GM10266 (cell line): ENCODE results near the gene KCNMB4.

ENCODE experiments used
- DNase-seq: peaks from one replicate; pipeline ENCODE4 v3.0.0; 2012; ENCODE audit errors: extremely low spot score
- TF ChIP-seq, protein P1 (sequence below): IDR thresholded peaks from 2 replicates; pipeline ENCODE4 v1.5.1; 2012; ENCODE audit warnings: mild to moderate bottlenecking, low read depth; ENCODE audit not compliant: control insufficient read depth, insufficient read depth; ENCODE audit errors: missing control alignments

The KCNMB4 gene

DNA sequence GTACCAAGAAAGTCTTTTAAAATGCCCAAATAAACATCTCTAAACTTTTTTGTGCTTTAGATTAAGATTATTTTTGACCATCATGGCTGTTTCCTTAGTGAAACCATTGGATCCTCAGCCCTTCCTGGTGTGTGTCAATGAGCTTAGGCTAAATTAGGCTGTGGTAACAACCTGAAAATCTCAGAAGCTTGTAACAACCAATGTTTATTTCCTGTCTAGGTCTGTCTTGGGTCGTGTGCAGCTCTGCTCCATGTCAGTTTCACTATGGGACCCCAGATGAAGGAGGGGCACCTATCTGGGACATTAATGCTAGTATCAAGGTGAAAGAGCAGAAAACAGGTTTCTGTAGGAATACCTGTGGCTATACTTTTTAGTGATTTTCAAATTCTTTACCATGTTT lies 49.9 kb downstream of the KCNMB4 start:
- DNase-seq = no peak
- TF ChIP-seq, protein P1, sequence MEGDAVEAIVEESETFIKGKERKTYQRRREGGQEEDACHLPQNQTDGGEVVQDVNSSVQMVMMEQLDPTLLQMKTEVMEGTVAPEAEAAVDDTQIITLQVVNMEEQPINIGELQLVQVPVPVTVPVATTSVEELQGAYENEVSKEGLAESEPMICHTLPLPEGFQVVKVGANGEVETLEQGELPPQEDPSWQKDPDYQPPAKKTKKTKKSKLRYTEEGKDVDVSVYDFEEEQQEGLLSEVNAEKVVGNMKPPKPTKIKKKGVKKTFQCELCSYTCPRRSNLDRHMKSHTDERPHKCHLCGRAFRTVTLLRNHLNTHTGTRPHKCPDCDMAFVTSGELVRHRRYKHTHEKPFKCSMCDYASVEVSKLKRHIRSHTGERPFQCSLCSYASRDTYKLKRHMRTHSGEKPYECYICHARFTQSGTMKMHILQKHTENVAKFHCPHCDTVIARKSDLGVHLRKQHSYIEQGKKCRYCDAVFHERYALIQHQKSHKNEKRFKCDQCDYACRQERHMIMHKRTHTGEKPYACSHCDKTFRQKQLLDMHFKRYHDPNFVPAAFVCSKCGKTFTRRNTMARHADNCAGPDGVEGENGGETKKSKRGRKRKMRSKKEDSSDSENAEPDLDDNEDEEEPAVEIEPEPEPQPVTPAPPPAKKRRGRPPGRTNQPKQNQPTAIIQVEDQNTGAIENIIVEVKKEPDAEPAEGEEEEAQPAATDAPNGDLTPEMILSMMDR = no peak

DNA sequence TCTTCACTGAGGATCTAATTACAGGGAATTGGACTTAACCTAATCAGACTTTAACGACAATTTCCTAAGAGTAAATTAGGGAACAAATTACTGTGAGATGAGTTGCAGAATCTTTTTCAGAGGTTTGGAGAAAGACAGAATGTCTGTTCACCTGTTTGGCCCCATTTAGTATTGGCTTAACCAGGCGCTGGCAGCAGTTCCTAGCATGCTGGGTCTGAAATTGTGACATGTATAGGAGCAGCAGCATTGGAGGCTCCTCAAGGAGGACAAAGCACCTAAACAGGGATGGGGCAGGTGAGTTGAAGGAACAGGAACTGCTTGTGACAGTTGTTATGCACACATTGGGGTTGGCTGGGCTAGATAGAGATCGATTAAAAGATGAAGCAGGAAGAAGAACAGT lies 51.0 kb downstream of the KCNMB4 start:
- TF ChIP-seq, protein P1 = no peak
- DNase-seq = no peak

DNA sequence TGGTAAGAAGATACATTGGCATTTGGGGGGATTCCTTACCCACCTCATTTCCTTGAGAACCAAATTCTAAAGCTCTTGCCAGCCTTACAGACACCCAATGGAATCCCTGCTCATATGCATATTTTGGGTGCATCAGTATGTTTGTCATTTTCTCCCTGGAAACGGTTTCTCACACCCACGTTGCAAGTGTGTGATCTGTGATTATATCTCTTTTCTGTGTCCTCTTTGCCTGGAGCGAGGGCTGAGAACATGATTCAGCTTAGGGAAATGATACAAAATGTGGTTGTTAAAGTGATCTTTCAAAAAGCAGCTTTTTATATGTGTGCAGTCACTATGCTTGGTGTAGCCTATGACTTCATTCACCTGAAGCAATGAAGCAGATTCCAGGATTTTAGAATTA lies 52.0 kb downstream of the KCNMB4 start:
- no peak for DNase-seq
- TF ChIP-seq, protein P1 = no peak

DNA sequence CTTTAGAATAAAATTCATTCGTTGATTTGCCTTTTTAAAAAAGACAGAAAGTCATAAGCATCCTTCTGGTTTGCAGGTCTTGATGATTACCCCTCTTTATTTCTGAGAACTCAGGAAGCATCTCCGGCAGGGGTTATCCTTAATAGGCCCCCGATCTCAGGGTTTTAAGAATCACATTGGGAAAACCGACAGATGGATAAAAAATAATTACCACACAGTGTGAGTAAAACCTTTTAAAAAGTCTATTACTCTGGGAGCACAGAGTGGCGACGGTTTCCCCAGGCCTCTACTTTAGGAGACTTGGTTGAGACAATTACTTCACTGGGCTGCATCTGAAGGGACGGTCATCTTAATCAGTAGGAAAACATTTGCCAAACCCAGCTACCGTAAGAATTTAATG lies 56.5 kb downstream of the KCNMB4 start:
- TF ChIP-seq, protein P1 = no peak
- no peak for DNase-seq

DNA sequence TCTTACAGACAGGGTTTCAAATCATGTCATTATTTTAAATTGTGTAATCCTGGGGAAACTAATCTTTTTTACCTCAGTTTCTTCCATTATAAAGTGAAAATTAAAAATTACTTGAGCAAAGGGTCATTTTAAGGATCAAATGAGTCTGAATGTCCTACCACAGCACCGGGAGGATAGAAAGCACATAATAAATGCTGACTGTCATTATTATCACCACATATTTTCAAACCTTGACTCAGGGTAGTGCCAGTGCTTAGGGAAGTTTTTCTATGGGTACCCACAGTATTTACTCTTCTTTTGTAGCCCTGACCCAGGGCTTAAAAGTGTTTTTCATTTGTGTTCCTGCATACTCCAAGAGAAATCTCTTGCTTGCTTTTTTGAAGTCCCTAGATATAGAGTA lies 60.5 kb downstream of the KCNMB4 start:
- TF ChIP-seq, protein P1 = no peak
- no peak for DNase-seq

DNA sequence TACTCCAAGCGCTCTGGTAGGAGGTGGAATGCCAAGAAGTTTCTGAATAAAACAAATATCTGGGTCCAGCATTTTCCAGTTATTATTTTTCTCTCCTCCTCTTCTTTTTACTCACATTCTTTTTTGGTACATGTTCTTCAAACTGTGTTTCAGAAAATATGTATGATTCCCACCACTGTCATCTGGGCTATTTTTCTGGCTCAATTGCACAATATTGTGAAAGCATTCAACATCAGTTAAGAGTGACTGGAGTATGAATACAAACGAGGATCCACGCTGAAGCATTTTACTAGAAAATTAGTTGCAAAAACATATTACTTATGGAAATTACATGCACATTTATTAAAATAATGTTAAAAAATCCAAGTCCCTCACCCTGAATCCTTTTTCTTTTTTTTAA lies 61.5 kb downstream of the KCNMB4 start:
- DNase-seq = no peak
- TF ChIP-seq, protein P1 = no peak

DNA sequence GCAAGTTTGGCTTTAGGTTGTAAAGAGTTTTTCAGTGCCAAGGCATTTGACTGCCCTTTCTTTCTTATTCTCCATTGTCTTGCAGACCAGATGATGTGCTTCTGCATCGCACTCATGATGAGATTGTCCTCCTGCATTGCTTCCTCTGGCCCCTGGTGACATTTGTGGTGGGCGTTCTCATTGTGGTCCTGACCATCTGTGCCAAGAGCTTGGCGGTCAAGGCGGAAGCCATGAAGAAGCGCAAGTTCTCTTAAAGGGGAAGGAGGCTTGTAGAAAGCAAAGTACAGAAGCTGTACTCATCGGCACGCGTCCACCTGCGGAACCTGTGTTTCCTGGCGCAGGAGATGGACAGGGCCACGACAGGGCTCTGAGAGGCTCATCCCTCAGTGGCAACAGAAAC lies 64.3 kb downstream of the KCNMB4 start:
- DNase-seq = no peak
- TF ChIP-seq, protein P1 = no peak
